ENCODE data around the gene DOLPP1. TPM values are rescaled to one million over a fixed set of nuclear protein-coding genes. Genes with fewer than 3 reads are reported as not detected.

Gene DOLPP1
- total and polyA plus RNA-seq, 7 donors: 2.1 to 5.2 (median 4.2) TPM

GRCh38 chr9:129054163-129054851, 26.6 kb upstream of the DOLPP1 start:
- H3K27me3 ChIP-seq (ENCODE audit: insufficient read depth in 3 of 3, low read length in 2 of 3): no peaks in the 10 kb centered on the region
- peaks cover 0 to 56% of the 10 kb centered on the region in 2 donors for H3K36me3 ChIP-seq (ENCODE audit: insufficient read depth in 1 of 2, low read depth in 1 of 2)
- TF ChIP-seq CTCF (IDR thresholded peaks at IDR 0.05): no peak
- no peaks in the 10 kb centered on the region for H3K4me1 ChIP-seq
- no peak overlapping the region for H3K27ac ChIP-seq
- H3K9me3 ChIP-seq: no peaks in the 10 kb centered on the region
- intact Hi-C loops (cut with DNase I): no loop called here
- DNase-seq: no peak
- no peak for ATAC-seq
- H3K4me3 ChIP-seq: no peak overlapping the region
- WGBS, 3 donors: 75 to 90% (median 89%) methylated on average over 5 of the region's 5 CpGs

- 85 to 89% (median 85%) methylated on average over 21 of the region's 21 CpGs for WGBS, 3 donors
- H3K27ac ChIP-seq: no peak overlapping the region
- H3K36me3 ChIP-seq (ENCODE audit: insufficient read depth in 1 of 2, low read depth in 1 of 2): peaks cover 0 to 74% of the 10 kb centered on the region in 2 donors
- no peak for ATAC-seq
- H3K4me3 ChIP-seq: no peak overlapping the region
- H3K4me1 ChIP-seq: no peaks in the 10 kb centered on the region
- intact Hi-C loops (cut with DNase I): no loop called here
- no peak for TF ChIP-seq CTCF (IDR thresholded peaks at IDR 0.05)
- no peak for DNase-seq
- H3K27me3 ChIP-seq (ENCODE audit: insufficient read depth in 3 of 3, low read length in 2 of 3): no peaks in the 10 kb centered on the region
- H3K9me3 ChIP-seq: no peaks in the 10 kb centered on the region
Observed at GRCh38 chr9:129058965-129059795, 21.7 kb upstream of the DOLPP1 start.

- Histone ChIP-seq H3K4me1 (no peaks in the 10 kb centered on the region), H3K4me3 (no peak overlapping the region), H3K36me3 (ENCODE audit: insufficient read depth in 1 of 2, low read depth in 1 of 2) (peaks cover 0 to 81% of the 10 kb centered on the region in 2 donors), H3K9me3 (no peaks in the 10 kb centered on the region), H3K27me3 (ENCODE audit: insufficient read depth in 3 of 3, low read length in 2 of 3) (no peaks in the 10 kb centered on the region), H3K27ac (no peak overlapping the region)
- intact Hi-C loops (cut with DNase I): no loop called here
- ATAC-seq (no peak), DNase-seq (no peak)
- 92 to 94% (median 93%) methylated on average over 35 to 37 of the region's 37 CpGs for WGBS, 3 donors
- no peak for TF ChIP-seq CTCF (IDR thresholded peaks at IDR 0.05)
Observed at GRCh38 chr9:129059796-129060785, 20.8 kb upstream of the DOLPP1 start.

GRCh38 chr9:129060991-129061390, 19.9 kb upstream of the DOLPP1 start:
- ATAC-seq: no peak
- Histone ChIP-seq H3K27ac (no peak overlapping the region), H3K36me3 (ENCODE audit: insufficient read depth in 1 of 2, low read depth in 1 of 2) (peaks cover 0 to 87% of the 10 kb centered on the region in 2 donors), H3K4me1 (no peaks in the 10 kb centered on the region), H3K27me3 (ENCODE audit: insufficient read depth in 3 of 3, low read length in 2 of 3) (no peaks in the 10 kb centered on the region), H3K4me3 (no peak overlapping the region), H3K9me3 (no peaks in the 10 kb centered on the region)
- 93 to 96% (median 94%) methylated on average over 9 to 12 of the region's 12 CpGs for WGBS, 3 donors
- intact Hi-C loops (cut with DNase I): no loop called here
- TF ChIP-seq CTCF (IDR thresholded peaks at IDR 0.05): no peak
- no peak for DNase-seq

Measured in psoas muscle (tissue), 8 donors.